Fibroblast of skin of abdomen (primary cell): ENCODE measurements around the gene RPS25.
"Not testable (repeated sequence)": the region's sequence is repeated elsewhere in the genome, so short reads cannot be mapped to it uniquely, and the experiment has no call there.

Experiments used
- DNase-seq: peaks from one replicate; pipeline ENCODE4 v3.0.0-alpha.2; 2013

Gene RPS25

GRCh38 chr11:119014209-119014924 is 3.8 kb downstream of the RPS25 start:
- DNase-seq: no peak

GRCh38 chr11:119012629-119013170 is 5.4 kb downstream of the RPS25 start:
- DNase-seq: no peak

GRCh38 chr11:119011476-119012053 is 6.6 kb downstream of the RPS25 start:
- DNase-seq: no peak

- no peak for DNase-seq
These were observed 11.5 kb downstream of the RPS25 start for GRCh38 chr11:119006656-119007055.

- DNase-seq: peak; percentile 62
These were observed 17.2 kb downstream of the RPS25 start for GRCh38 chr11:119000906-119001305.

- DNase-seq: peak; percentile 62
These were observed 19.3 kb downstream of the RPS25 start for GRCh38 chr11:118998822-118999221.

GRCh38 chr11:118998388-118998717 is 19.8 kb downstream of the RPS25 start:
- no peak for DNase-seq

- DNase-seq: peak; percentile 83
These were observed 20.3 kb downstream of the RPS25 start, which contains the start of gene CENATAC for GRCh38 chr11:118997627-118998387. CENATAC (plus strand) TSS chr11:118998138; CDS start chr11:118998198, 60 bp downstream.

- DNase-seq: peak; percentile 39
These were observed 21.1 kb downstream of the RPS25 start for GRCh38 chr11:118996926-118997626.

- DNase-seq: not testable (repeated sequence)
These were observed 26.6 kb downstream of the RPS25 start for GRCh38 chr11:118991486-118992038.

GRCh38 chr11:118988280-118988679 is 29.9 kb downstream of the RPS25 start:
- DNase-seq: no peak

GRCh38 chr11:118984825-118985224 is 33.3 kb downstream of the RPS25 start:
- DNase-seq: no peak

GRCh38 chr11:118984337-118984736 is 33.8 kb downstream of the RPS25 start:
- DNase-seq: not testable (repeated sequence)

- DNase-seq: no peak
These were observed 37.8 kb downstream of the RPS25 start for GRCh38 chr11:118980191-118980881.

GRCh38 chr11:118979434-118979833 is 38.7 kb downstream of the RPS25 start:
- DNase-seq: no peak

GRCh38 chr11:118975771-118976709 is 42.1 kb downstream of the RPS25 start:
- no peak for DNase-seq

- no peak for DNase-seq
These were observed 44.2 kb downstream of the RPS25 start for GRCh38 chr11:118973985-118974384.

GRCh38 chr11:118971646-118972045 is 46.5 kb downstream of the RPS25 start, which contains the start of gene FOXR1:
FOXR1 (plus strand) TSS chr11:118971761; CDS start chr11:118971932, 171 bp downstream.
- DNase-seq: no peak

- not testable (repeated sequence) for DNase-seq
These were observed 48.6 kb downstream of the RPS25 start for GRCh38 chr11:118969508-118969907.
